Progenitor cell of endocrine pancreas (in vitro differentiated cells): ENCODE measurements around the gene CTDSPL. TPM values are rescaled to one million over a fixed set of nuclear protein-coding genes. Genes with fewer than 3 reads are reported as not detected.

Experiments used
- DNase-seq: peaks from one replicate; pipeline ENCODE4 v3.0.0; 2021; ENCODE audit warnings: low spot score; ENCODE audit not compliant: unreplicated experiment
- H3K27ac Mint-ChIP-seq: 2 replicates; pipeline ENCODE4 v1.8.0; 2021; ENCODE audit warnings: mild to moderate bottlenecking, moderate library complexity, mixed read lengths
- H3K27me3 Mint-ChIP-seq: 2 replicates; pipeline ENCODE4 v1.8.0; 2021; ENCODE audit warnings: mixed read lengths
- H3K36me3 Mint-ChIP-seq: 2 replicates; pipeline ENCODE4 v1.8.0; 2022; ENCODE audit warnings: mixed read lengths; ENCODE audit not compliant: insufficient read depth
- H3K4me1 Mint-ChIP-seq: 2 replicates; pipeline ENCODE4 v1.8.0; 2021; ENCODE audit warnings: low read depth, mixed read lengths
- H3K4me3 Mint-ChIP-seq: 2 replicates; pipeline ENCODE4 v1.8.0; 2021; ENCODE audit warnings: low read depth, mild to moderate bottlenecking, moderate library complexity, mixed read lengths
- H3K9me3 Mint-ChIP-seq: 2 replicates; pipeline ENCODE4 v1.8.0; 2021; ENCODE audit warnings: low read depth, mixed read lengths
- total RNA-seq: library from RNA; stranded (reverse); gene quantifications from 2 replicates; pipeline ENCODE4 v1.2.1, GENCODE V29; 2021
- TF ChIP-seq, protein P1 (sequence below): fragments of 200-600 bp; sonication (generic); IDR thresholded peaks from one replicate; pipeline ENCODE4 v1.5.0; 2021; ENCODE audit warnings: antibody characterized with exemption, mild to moderate bottlenecking; ENCODE audit not compliant: unreplicated experiment

CTDSPL gene
- total RNA-seq, 1 donor from 2014 or later: 53.3 TPM

DNA sequence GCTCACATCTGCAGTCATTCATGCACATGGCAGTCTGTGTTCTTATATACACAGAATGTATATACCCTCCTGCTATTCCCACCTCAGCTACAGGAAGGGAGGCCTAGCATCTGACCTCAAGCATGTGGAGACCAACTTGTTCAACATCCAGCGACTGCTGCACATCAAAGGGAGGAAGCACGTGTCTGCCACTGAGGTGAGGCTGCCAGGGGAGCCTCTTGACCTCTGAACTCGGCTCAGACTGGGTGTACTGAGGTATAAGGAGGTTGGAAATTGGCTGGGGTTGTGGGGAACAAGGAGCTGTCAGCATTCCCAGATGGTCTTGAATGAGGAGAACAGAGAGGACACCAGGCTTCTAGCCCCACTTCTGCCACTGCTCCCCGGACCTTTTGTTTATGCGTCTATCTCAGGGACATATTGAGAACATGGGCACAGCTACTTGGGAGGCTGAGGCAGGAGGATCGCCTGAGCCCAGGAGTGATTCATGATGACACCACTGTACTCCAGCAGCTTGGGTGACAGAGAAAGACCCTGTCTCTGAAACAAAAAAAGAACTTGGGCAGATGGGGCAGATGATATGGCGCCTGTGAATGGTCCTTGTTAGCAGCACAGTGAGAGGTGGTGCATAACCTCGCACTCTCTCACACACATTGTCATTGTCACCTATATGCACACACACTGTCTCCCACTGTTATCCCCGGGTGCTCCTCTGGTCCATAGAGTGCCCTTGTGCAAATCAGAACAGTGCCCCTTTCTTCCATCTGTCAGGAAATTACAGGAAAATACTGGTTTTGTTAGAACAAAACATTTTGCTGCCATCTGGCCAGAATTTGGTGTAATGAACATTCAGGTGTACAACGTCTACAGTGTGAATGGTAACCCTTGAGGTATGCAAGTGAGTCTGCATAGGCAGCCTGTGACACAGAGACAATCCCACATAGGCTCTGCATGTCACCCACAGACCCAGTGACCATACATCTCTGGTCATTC lies 134.3 kb downstream of the CTDSPL start:
- Mint-ChIP-seq H3K9me3 (no peaks in the 10 kb centered on the region), H3K36me3 (peaks cover 2% of the 10 kb centered on the region), H3K4me1 (peaks cover 34% of the 10 kb centered on the region), H3K27me3 (peaks cover 7% of the 10 kb centered on the region), H3K4me3 (no peak overlapping the region), H3K27ac (no peak overlapping the region)
- DNase-seq: no peak
- TF ChIP-seq, protein P1, sequence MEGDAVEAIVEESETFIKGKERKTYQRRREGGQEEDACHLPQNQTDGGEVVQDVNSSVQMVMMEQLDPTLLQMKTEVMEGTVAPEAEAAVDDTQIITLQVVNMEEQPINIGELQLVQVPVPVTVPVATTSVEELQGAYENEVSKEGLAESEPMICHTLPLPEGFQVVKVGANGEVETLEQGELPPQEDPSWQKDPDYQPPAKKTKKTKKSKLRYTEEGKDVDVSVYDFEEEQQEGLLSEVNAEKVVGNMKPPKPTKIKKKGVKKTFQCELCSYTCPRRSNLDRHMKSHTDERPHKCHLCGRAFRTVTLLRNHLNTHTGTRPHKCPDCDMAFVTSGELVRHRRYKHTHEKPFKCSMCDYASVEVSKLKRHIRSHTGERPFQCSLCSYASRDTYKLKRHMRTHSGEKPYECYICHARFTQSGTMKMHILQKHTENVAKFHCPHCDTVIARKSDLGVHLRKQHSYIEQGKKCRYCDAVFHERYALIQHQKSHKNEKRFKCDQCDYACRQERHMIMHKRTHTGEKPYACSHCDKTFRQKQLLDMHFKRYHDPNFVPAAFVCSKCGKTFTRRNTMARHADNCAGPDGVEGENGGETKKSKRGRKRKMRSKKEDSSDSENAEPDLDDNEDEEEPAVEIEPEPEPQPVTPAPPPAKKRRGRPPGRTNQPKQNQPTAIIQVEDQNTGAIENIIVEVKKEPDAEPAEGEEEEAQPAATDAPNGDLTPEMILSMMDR: no peak

DNA sequence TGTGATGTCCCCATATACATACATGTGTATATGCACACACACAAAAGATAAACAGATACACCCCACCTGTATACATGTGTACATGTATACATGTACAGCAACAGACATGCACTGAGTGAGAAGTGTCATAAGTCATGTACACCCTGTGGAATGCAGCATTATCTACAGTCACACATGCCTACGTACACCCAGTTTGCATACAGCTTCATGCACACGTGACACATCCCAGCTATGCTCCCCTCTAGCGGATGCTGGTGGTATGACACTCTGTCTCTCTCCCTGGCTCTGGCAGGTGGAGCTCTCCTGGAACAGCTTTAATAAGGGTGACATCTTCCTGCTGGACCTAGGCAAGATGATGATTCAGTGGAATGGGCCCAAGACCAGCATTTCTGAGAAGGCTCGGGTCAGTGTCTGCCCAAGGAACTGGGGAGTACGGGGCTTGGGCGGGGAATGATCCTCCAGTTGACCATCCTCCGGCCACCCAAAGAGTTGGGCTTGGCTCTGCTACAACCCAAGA lies 135.2 kb downstream of the CTDSPL start:
- H3K27ac Mint-ChIP-seq: peak overlapping the region; percentile 70
- H3K27me3 Mint-ChIP-seq: peaks cover 7% of the 10 kb centered on the region

DNA sequence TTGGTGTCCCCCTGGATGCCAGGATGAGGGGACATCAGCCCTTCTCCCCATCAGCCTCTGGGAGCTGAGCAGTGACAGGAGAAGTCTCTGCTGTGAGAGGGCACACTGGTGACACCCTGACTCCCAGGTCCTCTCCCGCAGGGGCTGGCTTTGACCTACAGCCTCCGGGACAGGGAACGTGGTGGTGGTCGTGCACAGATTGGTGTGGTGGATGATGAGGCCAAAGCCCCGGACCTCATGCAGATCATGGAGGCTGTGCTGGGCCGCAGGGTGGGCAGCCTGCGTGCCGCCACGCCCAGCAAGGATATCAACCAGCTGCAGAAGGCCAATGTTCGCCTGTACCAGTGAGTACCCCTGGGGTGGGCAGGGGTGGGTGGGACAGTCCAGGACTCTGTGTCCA lies 135.7 kb downstream of the CTDSPL start:
- no peak overlapping the region for H3K27ac Mint-ChIP-seq
- TF ChIP-seq, protein P1: no peak
- peaks cover 2% of the 10 kb centered on the region for H3K36me3 Mint-ChIP-seq
- no peak for DNase-seq
- H3K4me3 Mint-ChIP-seq: no peak overlapping the region
- peaks cover 29% of the 10 kb centered on the region for H3K4me1 Mint-ChIP-seq
- H3K9me3 Mint-ChIP-seq: no peaks in the 10 kb centered on the region
- H3K27me3 Mint-ChIP-seq: peaks cover 3% of the 10 kb centered on the region

More for the DNA sequence above, 135.2 kb downstream of the CTDSPL start:
- no peaks in the 10 kb centered on the region for H3K9me3 Mint-ChIP-seq
- TF ChIP-seq, protein P1: peak; percentile 80
- H3K4me3 Mint-ChIP-seq: no peak overlapping the region
- peaks cover 2% of the 10 kb centered on the region for H3K36me3 Mint-ChIP-seq
- peak; percentile 71 for DNase-seq
- H3K4me1 Mint-ChIP-seq: peaks cover 32% of the 10 kb centered on the region

DNA sequence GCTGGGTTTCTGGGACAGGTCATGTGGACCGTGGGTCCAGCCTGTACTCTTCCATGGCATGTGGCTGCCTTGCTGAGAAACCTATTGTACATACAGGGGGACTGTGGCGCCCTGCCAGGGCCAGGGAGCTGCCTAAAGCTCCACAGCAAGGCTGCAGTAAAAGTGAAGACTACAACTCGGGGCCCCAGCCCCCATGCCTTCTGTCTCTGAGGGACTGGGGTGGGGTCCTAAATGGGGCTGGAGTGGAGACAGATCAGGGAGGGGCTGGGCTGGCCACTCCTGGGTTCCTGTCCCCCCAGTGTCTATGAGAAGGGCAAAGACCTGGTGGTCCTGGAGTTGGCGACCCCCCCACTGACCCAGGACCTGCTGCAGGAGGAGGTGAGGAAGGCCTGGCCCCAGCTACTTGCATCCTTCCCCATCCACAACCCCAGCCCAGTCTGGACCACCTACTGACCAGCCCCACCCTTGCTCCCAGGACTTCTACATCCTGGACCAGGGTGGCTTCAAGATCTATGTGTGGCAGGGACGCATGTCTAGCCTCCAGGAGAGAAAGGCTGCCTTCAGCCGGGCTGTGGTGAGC lies 136.2 kb downstream of the CTDSPL start:
- H3K27ac Mint-ChIP-seq: no peak overlapping the region
- no peak overlapping the region for H3K4me3 Mint-ChIP-seq
- DNase-seq: no peak
- H3K9me3 Mint-ChIP-seq: no peaks in the 10 kb centered on the region
- TF ChIP-seq, protein P1: no peak
- H3K4me1 Mint-ChIP-seq: peaks cover 23% of the 10 kb centered on the region
- H3K36me3 Mint-ChIP-seq: peaks cover 2% of the 10 kb centered on the region
- peaks cover 3% of the 10 kb centered on the region for H3K27me3 Mint-ChIP-seq

DNA sequence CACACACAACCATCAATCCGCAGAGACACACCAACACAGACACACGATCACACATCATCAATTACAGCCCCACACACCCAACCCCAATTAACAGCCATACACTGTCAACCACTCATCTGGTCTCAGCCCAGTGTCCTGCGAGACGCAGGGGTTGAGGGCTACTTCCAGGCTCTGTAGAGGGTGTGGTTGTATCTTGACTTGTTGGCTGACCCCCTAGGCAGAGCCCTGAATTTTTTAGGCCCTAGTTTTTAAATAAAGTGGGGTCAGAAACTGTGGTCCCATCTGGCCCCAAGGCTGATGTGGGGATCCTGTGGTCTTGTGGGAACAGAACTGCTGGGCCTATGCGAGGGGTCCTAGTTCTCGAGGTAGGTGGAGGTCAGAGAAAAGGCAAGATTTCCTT lies 138.2 kb downstream of the CTDSPL start:
- H3K27ac Mint-ChIP-seq: no peak overlapping the region
- H3K9me3 Mint-ChIP-seq: no peaks in the 10 kb centered on the region
- H3K4me3 Mint-ChIP-seq: peak overlapping the region; percentile 42
- TF ChIP-seq, protein P1: no peak
- peaks cover 3% of the 10 kb centered on the region for H3K27me3 Mint-ChIP-seq
- peaks cover 2% of the 10 kb centered on the region for H3K36me3 Mint-ChIP-seq
- H3K4me1 Mint-ChIP-seq: peaks cover 19% of the 10 kb centered on the region
- DNase-seq: no peak
